HS-5 (cell line): ENCODE results near the gene BAAT.
A peak's percentile ranks its signal among the peaks of the same experiment; 100 is the strongest.

Experiments used
- DNase-seq: peaks from one replicate; pipeline ENCODE4 v3.0.0-alpha.2; 2012; ENCODE audit warnings: low read depth

BAAT gene

DNA sequence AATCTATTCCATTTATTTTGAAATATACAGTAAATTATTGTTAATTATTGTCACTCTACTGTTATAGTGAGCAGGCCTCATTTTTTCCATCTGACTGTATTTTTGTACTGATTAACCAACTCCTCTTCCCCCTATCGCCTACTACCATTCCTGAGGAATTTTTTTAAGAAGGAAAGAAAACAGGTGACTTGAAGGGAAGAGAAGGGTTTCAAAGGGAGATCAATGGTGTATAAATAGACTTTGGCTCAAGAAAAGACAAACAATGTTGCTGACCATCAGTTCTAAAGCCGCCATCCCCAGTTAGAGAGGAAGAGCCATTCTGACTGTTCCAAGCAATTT, 69.7 kb downstream of the BAAT start:
- no peak for DNase-seq

DNA sequence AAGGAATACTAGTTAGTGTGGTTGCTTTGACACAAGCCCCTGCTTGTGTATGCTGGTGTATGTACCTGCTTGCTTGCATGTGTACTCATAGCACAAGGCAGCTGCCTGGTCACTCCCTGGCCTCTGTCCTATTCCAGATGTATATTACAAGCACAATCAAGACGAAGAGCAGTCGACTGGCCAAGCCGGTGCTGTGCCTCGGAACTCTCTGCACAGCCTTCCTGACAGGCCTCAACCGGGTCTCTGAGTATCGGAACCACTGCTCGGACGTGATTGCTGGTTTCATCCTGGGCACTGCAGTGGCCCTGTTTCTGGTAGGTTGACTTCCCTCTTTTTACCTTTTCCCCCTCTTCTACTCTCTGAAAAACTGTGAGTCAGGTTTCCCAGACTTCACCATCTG, 72.1 kb downstream of the BAAT start:
- DNase-seq = no peak

DNA sequence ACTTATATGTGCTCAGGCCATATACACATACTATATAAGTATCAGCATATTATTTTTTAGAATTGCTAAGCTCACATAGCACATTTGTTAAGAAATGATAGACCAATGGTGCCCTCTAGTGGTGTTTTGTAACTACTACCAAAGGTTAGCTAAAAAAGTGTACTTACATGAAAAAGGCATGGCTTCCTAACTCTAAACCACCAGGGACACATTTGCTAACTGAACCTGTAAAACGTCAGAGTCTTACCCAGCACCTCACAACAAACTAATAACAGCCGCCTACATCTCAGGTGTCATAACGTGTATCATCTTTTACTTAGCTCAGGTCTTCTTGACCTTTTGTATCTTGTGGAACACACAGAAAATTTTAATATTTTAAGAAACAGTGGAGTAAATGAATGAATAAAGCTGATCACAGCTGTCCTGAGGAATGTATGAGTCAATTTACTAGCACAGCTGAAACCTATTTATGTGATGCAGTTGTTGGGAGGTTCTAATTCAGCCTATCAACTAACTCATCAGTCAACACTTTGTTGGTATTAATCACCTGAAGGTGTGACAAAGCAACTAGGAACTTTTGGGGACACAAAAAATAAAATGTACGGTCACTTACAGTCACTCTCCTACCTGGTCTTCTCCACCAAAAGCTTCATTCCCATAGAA, 72.9 kb downstream of the BAAT start:
- peak; percentile 67 for DNase-seq

DNA sequence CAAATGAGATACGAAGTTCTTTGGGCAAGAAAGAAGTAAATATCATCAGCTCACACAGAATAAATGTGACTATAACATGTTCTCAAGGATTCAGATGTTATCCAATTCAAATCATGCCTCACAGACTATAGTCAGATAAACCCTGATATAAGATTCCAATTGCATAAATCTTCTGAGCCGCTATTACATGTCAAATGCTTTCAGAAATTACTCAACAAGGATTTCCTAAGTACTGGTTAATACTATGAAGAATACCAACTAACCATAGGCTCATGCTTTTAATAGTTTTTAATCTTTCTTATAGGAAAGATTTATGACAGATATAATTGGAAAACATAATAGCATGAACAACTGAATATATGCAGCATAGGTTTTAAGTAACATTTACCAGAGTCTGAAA, 73.6 kb downstream of the BAAT start:
- no peak for DNase-seq
